Stomach (tissue), 4 donors: ENCODE data around the gene KLHL21.
"Not testable (repeated sequence)": the region's sequence is repeated elsewhere in the genome, so short reads cannot be mapped to it uniquely, and the experiment has no call there.

Source experiments
- CTCF ChIP-seq, 7 experiments: fragments of 450-650 bp in 4 of 7; fragments of 200-600 bp in 3 of 7; sonication (generic) in 3 of 7; IDR thresholded peaks; one replicate each; pipeline ENCODE4 v1.5.1; 2016 to 2019; ENCODE audit warnings: antibody characterized with exemption in 7 of 7, control low read depth in 2 of 7, mild to moderate bottlenecking in 1 of 7
- EP300 ChIP-seq: sonication (generic); formaldehyde crosslinking; IDR thresholded peaks from one replicate; pipeline ENCODE4 v1.6.1; 2017; ENCODE audit warnings: antibody characterized with exemption
- POLR2A ChIP-seq, 4 donors: fragments of 450-650 bp; IDR thresholded peaks; one replicate each; pipeline ENCODE4 v1.6.1; 2016; ENCODE audit warnings: antibody characterized with exemption in 4 of 4, control low read depth in 2 of 4, mild to moderate bottlenecking in 1 of 4, moderate library complexity in 1 of 4
- POLR2AphosphoS5 ChIP-seq, 3 donors: sonication (generic); formaldehyde crosslinking; IDR thresholded peaks; one replicate each; pipeline ENCODE4 v1.6.1; 2016; ENCODE audit warnings: antibody characterized with exemption in 3 of 3

DNA sequence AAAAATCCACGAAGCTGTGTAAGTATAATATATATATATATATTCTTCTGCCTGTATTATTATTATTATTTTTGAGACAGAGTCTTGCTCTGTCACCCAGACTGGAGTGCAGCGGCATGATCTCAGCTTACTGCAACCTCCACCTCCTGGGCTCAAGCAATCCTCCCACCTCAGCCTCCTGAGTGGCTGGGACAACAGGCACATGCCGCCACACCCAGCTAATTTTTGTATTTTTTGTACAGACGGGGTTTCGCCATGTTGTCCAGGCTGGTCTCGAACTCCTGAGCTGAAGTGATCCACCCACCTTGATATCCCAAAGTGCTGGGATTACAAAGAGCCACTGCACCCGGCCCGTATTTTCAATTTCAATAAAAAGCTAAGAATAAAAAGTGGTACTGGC, 2.7 kb downstream of the KLHL21 start:
- TF ChIP-seq POLR2A (IDR thresholded peaks at IDR 0.05); CTCF (IDR thresholded peaks at IDR 0.05); POLR2AphosphoS5 (IDR thresholded peaks at IDR 0.05); EP300: not testable (repeated sequence)
